Left kidney (tissue), 1 donor: ENCODE measurements around the gene GTF2F2. TPM values are rescaled to one million over a fixed set of nuclear protein-coding genes. Genes with fewer than 3 reads are reported as not detected.

Source experiments
- polyA plus RNA-seq: library from polyadenylated mRNA; unstranded; fragments of 120-200 nt; gene quantifications from one replicate; pipeline ENCODE4 v1.2.1, GENCODE V29; 2013; ENCODE audit not compliant: insufficient read length

The GTF2F2 gene
- polyA plus RNA-seq, 1 donor = 27.9 TPM

Other genes starting within 250 kb of the GTF2F2 start
- 14.5 TPM for gene NUFIP1, start 131.0 kb upstream of the GTF2F2 start, polyA plus RNA-seq
- 67.4 TPM for gene GPALPP1, start 131.0 kb upstream of the GTF2F2 start, polyA plus RNA-seq
- gene KCTD4, start 80.5 kb downstream of the GTF2F2 start, polyA plus RNA-seq = 0.63 TPM
- gene TPT1, start 220.7 kb downstream of the GTF2F2 start, polyA plus RNA-seq = 5,991 TPM